ENCODE data around the gene SCIMP.

DNA sequence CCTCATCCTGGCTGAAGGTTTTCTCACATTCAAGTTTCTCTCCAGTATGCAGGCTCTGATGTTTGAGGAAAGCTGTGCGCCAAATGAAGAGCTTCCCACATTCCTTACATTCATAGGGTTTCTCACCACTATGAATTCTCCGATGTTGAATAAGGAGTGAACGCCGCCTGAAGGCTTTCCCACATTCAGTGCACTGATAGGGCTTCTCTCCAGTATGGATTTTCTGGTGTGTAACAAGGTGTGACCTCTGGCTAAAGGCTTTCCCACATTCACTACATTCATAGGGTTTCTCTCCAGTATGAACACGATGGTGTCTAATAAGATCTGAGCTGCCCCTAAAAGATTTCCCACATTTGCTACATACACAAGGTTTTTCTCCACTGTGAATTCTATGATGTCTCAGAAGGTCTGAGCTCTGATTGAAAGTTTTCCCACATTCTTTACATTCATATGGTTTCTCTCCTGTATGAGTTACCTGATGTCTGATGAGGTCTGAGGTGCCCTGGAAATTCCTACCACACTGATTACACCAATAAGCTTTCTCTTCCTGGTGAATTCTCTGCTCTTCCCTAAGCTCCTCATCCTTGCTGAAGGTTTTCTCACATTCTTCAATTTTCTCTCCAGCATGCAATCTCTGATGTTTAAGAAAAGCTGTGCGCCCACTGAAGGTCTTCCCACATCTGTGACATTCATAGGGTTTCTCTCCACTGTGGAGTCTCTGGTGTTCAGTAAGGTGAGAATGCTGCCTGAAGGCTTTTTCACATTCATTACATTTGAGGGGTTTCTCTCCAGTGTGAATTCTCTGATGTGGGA lies 51.9 kb downstream of the SCIMP start:
- TF ChIP-seq, protein P1, sequence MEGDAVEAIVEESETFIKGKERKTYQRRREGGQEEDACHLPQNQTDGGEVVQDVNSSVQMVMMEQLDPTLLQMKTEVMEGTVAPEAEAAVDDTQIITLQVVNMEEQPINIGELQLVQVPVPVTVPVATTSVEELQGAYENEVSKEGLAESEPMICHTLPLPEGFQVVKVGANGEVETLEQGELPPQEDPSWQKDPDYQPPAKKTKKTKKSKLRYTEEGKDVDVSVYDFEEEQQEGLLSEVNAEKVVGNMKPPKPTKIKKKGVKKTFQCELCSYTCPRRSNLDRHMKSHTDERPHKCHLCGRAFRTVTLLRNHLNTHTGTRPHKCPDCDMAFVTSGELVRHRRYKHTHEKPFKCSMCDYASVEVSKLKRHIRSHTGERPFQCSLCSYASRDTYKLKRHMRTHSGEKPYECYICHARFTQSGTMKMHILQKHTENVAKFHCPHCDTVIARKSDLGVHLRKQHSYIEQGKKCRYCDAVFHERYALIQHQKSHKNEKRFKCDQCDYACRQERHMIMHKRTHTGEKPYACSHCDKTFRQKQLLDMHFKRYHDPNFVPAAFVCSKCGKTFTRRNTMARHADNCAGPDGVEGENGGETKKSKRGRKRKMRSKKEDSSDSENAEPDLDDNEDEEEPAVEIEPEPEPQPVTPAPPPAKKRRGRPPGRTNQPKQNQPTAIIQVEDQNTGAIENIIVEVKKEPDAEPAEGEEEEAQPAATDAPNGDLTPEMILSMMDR (IDR thresholded peaks at IDR 0.05), result no peak
- TF ChIP-seq POLR2A (IDR thresholded peaks at IDR 0.05), result no peak

Data from right lobe of liver (tissue), 4 donors.